ENCODE results near the gene NPB.

Gene NPB

GRCh38 chr17:81947189-81947588 is 45.2 kb downstream of the NPB start, which contains the start of gene MYADML2:
Gene MYADML2 (minus strand): TSS chr17:81947233. CDS start chr17:81941741, 5,492 bp downstream.
- no peak for DNase-seq

GRCh38 chr17:81948635-81949378 is 46.8 kb downstream of the NPB start:
- DNase-seq: no peak

- DNase-seq: no peak
Observed at GRCh38 chr17:81950501-81950900, 48.5 kb downstream of the NPB start.

GRCh38 chr17:81951785-81952684 is 50.0 kb downstream of the NPB start:
- no peak for DNase-seq
